SK-N-SH treated with all-trans-retinoic acid at 6 μM for 48 hours (cell line): ENCODE measurements around the gene EXOC4.

ENCODE experiments used
- ARNTL ChIP-seq: fragments of 450-650 bp; formaldehyde crosslinking; IDR thresholded peaks from 2 replicates; pipeline ENCODE4 v1.5.0; 2020; ENCODE audit warnings: low read depth, mild to moderate bottlenecking, moderate library complexity, borderline replicate concordance
- GLIS3 ChIP-seq: fragments of 250-450 bp; sonication (Bioruptor Pico); IDR thresholded peaks from 2 replicates; pipeline ENCODE4 v1.5.0; 2020; ENCODE audit warnings: mild to moderate bottlenecking, moderate library complexity
- RARB ChIP-seq: fragments of 250-450 bp; sonication (Bioruptor Pico); IDR thresholded peaks from 2 replicates; pipeline ENCODE4 v1.8.0; 2021; ENCODE audit warnings: mild to moderate bottlenecking, moderate library complexity
- SNAI2 ChIP-seq: fragments of 250-450 bp; sonication (Bioruptor Pico); IDR thresholded peaks from 2 replicates; pipeline ENCODE4 v1.5.0; 2020; ENCODE audit warnings: mild to moderate bottlenecking, moderate library complexity
- TCF4 ChIP-seq: fragments of 250-450 bp; sonication (Bioruptor Pico); IDR thresholded peaks from 2 replicates; pipeline ENCODE4 v1.8.0; 2021; ENCODE audit warnings: mild to moderate bottlenecking, moderate library complexity, borderline replicate concordance
- TOX ChIP-seq: fragments of 250-450 bp; sonication (Bioruptor Pico); IDR thresholded peaks from 2 replicates; pipeline ENCODE4 v1.8.0; 2021; ENCODE audit warnings: mild to moderate bottlenecking, moderate library complexity, borderline replicate concordance
- ZC3H10 ChIP-seq: fragments of 250-450 bp; sonication (Bioruptor Pico); IDR thresholded peaks from 2 replicates; pipeline ENCODE4 v1.5.1; 2021; ENCODE audit warnings: mild to moderate bottlenecking, moderate library complexity
- ZFP3 ChIP-seq: fragments of 250-450 bp; sonication (Bioruptor Pico); IDR thresholded peaks from 2 replicates; pipeline ENCODE4 v1.5.0; 2020; ENCODE audit warnings: mild to moderate bottlenecking, moderate library complexity
- ZNF565 ChIP-seq: fragments of 450-650 bp; formaldehyde crosslinking; conservative IDR thresholded peaks from 2 replicates; pipeline ENCODE4 v1.5.0; 2020; ENCODE audit warnings: low read depth, mild to moderate bottlenecking, moderate library complexity
- TF ChIP-seq, protein P1 (sequence below): fragments of 250-450 bp; sonication (Bioruptor Pico); IDR thresholded peaks from 2 replicates; pipeline ENCODE4 v1.5.1; 2021; ENCODE audit warnings: mild to moderate bottlenecking, moderate library complexity
- TF ChIP-seq, protein P2 (sequence below): fragments of 250-450 bp; sonication (Bioruptor Pico); IDR thresholded peaks from 2 replicates; pipeline ENCODE4 v1.5.0; 2020; ENCODE audit warnings: mild to moderate bottlenecking, moderate library complexity
- TF ChIP-seq, protein P3 (sequence below): fragments of 250-450 bp; sonication (Bioruptor Pico); IDR thresholded peaks from 2 replicates; pipeline ENCODE4 v1.8.0; 2020; ENCODE audit warnings: mild to moderate bottlenecking, moderate library complexity, borderline replicate concordance
- TF ChIP-seq, protein P4 (sequence below): fragments of 250-450 bp; sonication (Bioruptor Pico); IDR thresholded peaks from 2 replicates; pipeline ENCODE4 v1.5.1; 2020; ENCODE audit warnings: low read depth, mild to moderate bottlenecking, moderate library complexity

DNA sequence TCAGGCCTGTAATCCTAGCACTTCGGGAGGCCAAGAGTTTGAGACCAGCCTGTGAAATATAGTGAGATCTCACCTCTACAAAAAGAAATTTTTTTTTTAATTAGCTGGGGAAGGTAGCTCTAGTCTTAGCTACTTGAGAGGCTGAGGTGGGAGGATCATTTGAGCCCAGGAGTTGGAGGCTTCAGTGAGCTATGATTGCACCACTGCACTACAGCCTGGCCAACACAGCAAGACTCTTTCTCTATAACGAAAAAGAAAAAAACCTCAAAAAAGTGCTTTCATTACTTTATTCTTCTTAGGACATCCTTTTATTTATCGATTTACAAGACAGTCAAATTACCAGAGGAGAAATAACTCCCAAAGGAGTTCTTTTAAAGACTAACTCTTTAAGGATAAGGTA is 49.4 kb upstream of the EXOC4 start:
- TF ChIP-seq ZFP3 (CRISPR knock-in tag) (no peak), ZNF565 (CRISPR knock-in tag) (no peak), TCF4 (CRISPR knock-in tag) (no peak), ARNTL (CRISPR knock-in tag) (no peak), SNAI2 (CRISPR knock-in tag) (no peak), TOX (CRISPR knock-in tag) (no peak), GLIS3 (no peak), ZC3H10 (CRISPR knock-in tag) (no peak), RARB (CRISPR knock-in tag) (no peak)
- TF ChIP-seq, protein P1, sequence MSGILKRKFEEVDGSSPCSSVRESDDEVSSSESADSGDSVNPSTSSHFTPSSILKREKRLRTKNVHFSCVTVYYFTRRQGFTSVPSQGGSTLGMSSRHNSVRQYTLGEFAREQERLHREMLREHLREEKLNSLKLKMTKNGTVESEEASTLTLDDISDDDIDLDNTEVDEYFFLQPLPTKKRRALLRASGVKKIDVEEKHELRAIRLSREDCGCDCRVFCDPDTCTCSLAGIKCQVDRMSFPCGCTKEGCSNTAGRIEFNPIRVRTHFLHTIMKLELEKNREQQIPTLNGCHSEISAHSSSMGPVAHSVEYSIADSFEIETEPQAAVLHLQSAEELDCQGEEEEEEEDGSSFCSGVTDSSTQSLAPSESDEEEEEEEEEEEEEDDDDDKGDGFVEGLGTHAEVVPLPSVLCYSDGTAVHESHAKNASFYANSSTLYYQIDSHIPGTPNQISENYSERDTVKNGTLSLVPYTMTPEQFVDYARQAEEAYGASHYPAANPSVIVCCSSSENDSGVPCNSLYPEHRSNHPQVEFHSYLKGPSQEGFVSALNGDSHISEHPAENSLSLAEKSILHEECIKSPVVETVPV (CRISPR knock-in tag) = no peak
- TF ChIP-seq, protein P2, sequence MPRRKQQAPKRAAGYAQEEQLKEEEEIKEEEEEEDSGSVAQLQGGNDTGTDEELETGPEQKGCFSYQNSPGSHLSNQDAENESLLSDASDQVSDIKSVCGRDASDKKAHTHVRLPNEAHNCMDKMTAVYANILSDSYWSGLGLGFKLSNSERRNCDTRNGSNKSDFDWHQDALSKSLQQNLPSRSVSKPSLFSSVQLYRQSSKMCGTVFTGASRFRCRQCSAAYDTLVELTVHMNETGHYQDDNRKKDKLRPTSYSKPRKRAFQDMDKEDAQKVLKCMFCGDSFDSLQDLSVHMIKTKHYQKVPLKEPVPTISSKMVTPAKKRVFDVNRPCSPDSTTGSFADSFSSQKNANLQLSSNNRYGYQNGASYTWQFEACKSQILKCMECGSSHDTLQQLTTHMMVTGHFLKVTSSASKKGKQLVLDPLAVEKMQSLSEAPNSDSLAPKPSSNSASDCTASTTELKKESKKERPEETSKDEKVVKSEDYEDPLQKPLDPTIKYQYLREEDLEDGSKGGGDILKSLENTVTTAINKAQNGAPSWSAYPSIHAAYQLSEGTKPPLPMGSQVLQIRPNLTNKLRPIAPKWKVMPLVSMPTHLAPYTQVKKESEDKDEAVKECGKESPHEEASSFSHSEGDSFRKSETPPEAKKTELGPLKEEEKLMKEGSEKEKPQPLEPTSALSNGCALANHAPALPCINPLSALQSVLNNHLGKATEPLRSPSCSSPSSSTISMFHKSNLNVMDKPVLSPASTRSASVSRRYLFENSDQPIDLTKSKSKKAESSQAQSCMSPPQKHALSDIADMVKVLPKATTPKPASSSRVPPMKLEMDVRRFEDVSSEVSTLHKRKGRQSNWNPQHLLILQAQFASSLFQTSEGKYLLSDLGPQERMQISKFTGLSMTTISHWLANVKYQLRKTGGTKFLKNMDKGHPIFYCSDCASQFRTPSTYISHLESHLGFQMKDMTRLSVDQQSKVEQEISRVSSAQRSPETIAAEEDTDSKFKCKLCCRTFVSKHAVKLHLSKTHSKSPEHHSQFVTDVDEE = no peak
- TF ChIP-seq, protein P3, sequence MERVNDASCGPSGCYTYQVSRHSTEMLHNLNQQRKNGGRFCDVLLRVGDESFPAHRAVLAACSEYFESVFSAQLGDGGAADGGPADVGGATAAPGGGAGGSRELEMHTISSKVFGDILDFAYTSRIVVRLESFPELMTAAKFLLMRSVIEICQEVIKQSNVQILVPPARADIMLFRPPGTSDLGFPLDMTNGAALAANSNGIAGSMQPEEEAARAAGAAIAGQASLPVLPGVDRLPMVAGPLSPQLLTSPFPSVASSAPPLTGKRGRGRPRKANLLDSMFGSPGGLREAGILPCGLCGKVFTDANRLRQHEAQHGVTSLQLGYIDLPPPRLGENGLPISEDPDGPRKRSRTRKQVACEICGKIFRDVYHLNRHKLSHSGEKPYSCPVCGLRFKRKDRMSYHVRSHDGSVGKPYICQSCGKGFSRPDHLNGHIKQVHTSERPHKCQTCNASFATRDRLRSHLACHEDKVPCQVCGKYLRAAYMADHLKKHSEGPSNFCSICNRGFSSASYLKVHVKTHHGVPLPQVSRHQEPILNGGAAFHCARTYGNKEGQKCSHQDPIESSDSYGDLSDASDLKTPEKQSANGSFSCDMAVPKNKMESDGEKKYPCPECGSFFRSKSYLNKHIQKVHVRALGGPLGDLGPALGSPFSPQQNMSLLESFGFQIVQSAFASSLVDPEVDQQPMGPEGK (CRISPR knock-in tag) = no peak
- TF ChIP-seq, protein P4, sequence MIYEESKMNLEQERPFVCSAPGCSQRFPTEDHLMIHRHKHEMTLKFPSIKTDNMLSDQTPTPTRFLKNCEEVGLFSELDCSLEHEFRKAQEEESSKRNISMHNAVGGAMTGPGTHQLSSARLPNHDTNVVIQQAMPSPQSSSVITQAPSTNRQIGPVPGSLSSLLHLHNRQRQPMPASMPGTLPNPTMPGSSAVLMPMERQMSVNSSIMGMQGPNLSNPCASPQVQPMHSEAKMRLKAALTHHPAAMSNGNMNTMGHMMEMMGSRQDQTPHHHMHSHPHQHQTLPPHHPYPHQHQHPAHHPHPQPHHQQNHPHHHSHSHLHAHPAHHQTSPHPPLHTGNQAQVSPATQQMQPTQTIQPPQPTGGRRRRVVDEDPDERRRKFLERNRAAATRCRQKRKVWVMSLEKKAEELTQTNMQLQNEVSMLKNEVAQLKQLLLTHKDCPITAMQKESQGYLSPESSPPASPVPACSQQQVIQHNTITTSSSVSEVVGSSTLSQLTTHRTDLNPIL (CRISPR knock-in tag) = no peak
